GM12864 (cell line): ENCODE results near the gene STX8.

Source experiments
- DNase-seq: peaks from one replicate; pipeline ENCODE4 v3.0.0-alpha.2; 2011; ENCODE audit warnings: low read depth
- H3K4me3 ChIP-seq: 2 replicates; pipeline ENCODE4 v1.5.1; 2011; ENCODE audit warnings: mild to moderate bottlenecking, low read depth, low read length, control low read depth
- CTCF ChIP-seq: IDR thresholded peaks from 2 replicates; pipeline ENCODE4 v1.5.1; 2011; ENCODE audit warnings: low read depth, mild to moderate bottlenecking, moderate library complexity, low read length, control low read depth, inconsistent platforms; ENCODE audit errors: missing control alignments

STX8 gene

GRCh38 chr17:9215465-9215864, 360.2 kb downstream of the STX8 start:
- no peak for TF ChIP-seq CTCF
- no peak overlapping the region for H3K4me3 ChIP-seq
- DNase-seq: no peak

- H3K4me3 ChIP-seq: no peak overlapping the region
- TF ChIP-seq CTCF: no peak
- DNase-seq: no peak
Measured at GRCh38 chr17:9213303-9213640, 362.3 kb downstream of the STX8 start.

- no peak for DNase-seq
- TF ChIP-seq CTCF: no peak
- H3K4me3 ChIP-seq: no peak overlapping the region
Measured at GRCh38 chr17:9212376-9213302, 363.0 kb downstream of the STX8 start.

GRCh38 chr17:9211133-9211765, 364.4 kb downstream of the STX8 start:
- TF ChIP-seq CTCF: no peak
- no peak for DNase-seq
- H3K4me3 ChIP-seq: no peak overlapping the region

- no peak for DNase-seq
- TF ChIP-seq CTCF: no peak
- H3K4me3 ChIP-seq: no peak overlapping the region
Measured at GRCh38 chr17:9209781-9210370, 365.7 kb downstream of the STX8 start.

GRCh38 chr17:9209347-9209746, 366.3 kb downstream of the STX8 start:
- TF ChIP-seq CTCF: no peak
- no peak for DNase-seq
- no peak overlapping the region for H3K4me3 ChIP-seq
